HG03432 (cell line): ENCODE measurements around the gene MAP1LC3B.

Experiments
- ATAC-seq: cut with Tn5 transposase; IDR thresholded peaks from one replicate; pipeline ENCODE4 v1.9.1; 2021; ENCODE audit warnings: mild to moderate bottlenecking, moderate library complexity; ENCODE audit not compliant: unreplicated experiment

The MAP1LC3B gene

DNA sequence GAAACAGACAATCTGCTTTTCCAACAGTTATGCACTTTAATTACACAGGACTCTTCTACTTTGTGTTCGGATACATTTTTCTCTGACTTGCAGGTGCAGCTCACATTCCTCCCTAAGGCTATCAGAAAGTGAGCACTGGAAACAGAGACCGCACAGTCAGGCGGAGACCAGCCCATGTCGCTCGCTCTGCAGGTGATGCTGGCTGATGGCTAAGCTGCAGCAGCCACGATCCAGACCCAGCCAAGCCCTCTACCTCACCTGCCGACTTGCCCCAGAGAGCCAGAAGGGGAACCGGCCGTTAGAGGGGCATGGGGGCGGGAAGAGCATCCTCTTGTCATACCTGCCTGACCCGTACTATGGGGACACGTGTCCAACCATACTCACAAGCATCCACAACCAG, 33.8 kb downstream of the MAP1LC3B start:
- ATAC-seq = no peak

DNA sequence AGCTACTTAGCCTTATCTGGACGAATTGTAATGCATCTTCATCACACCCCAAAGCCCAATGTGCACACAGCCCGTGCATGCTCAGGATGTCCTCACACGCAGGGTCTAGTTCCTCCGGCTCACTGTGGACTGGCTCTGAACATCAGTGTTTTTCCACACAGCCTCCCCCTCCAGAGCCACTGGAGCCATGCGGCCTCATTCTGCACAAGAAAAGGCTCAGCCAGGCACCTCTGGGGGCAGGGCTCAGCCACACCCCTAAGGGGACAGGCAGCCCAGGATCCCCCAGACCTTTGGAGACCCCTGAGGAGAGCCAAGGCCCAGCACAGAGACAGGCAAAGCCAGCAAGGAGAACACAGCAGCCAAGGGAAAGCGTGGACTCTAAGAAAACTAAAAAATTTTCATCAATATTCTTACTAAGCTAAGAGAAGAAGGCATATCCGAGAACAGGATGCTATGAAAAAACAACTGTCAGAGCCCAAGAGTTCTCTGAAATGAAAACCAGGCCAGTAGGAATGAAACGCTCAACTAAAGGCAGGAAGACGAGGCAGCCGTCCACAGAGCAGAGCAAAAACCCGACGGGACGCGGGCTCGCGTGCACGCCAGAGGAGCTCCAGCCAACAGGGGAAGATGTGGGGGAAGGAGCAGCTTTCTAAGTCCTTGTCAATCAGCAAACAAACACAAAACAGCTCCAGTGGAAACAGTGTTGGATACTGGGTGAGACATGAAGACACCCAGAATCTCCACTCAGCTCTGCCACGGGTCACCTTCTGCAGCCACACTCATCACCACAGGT, 34.5 kb downstream of the MAP1LC3B start:
- no peak for ATAC-seq

DNA sequence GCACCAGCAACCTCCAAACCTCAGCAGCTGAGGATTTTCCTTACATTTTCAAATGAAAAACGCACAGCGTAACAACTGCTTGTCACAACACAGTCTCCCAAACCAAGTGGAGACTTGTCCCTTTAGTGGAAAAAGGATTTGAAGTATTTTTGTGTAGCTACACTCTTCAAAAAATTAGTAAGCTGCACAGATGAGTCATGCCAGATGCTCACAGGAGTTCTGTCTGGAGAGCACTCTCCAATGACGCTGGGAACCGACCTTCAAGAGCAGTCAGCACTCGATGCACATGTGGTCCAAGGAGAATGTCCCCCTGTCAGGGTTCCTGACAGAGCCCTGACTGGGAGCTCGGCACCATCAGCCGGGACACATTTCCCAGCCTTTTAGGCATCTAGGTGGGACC, 39.8 kb downstream of the MAP1LC3B start:
- ATAC-seq = no peak

DNA sequence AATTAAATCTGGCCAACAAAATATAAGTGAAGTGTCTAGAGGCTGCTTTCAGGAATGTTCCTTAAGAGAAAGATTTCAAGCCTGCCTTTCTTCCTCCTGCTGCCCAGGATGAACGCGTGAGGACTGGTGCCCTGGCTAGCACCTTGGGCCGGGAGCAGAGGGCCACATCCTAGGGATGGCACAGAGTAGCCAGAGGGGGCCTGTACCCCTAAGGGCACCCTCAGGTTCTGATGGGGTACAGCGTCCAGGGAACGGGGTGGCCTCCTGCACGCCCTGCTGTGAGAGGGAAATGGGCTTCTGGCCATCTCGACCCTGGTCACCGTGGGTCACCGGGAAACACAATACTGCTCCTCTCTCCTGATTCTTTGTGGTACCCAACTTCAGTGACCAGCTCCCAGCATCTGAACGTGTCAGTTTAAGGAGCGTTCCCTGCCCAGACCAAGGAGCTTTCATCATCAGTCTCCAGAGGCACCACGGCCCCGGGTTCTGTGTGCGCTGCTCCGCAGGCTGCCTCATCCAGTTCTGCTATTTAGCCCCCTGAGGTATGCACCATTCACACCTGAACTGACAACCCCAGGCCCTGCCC, 40.3 kb downstream of the MAP1LC3B start:
- ATAC-seq = no peak

DNA sequence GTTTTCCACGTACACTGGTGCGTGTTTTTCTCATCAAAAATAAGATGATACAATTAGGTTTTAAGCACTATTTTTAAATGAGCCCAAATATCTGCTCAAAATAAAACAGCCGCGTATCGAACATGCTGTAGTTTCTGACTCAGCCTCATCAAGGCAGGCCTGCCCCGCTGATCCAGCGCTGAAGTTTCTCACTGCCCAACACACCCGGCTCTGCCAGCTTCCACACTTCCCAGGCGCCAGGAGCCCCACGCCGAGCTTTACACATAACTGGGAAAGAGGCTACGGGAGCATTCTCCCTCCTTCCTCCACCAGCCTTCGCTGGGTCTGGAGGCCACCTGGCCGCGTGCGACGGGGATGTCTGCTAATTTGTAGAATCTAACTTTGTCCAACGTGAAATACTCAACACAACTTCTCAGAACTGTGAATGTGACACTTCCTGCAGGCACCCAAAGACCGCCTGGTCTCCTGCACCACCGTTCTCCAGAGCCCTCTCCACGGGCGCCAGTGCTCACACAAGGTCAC, 42.1 kb downstream of the MAP1LC3B start:
- no peak for ATAC-seq

DNA sequence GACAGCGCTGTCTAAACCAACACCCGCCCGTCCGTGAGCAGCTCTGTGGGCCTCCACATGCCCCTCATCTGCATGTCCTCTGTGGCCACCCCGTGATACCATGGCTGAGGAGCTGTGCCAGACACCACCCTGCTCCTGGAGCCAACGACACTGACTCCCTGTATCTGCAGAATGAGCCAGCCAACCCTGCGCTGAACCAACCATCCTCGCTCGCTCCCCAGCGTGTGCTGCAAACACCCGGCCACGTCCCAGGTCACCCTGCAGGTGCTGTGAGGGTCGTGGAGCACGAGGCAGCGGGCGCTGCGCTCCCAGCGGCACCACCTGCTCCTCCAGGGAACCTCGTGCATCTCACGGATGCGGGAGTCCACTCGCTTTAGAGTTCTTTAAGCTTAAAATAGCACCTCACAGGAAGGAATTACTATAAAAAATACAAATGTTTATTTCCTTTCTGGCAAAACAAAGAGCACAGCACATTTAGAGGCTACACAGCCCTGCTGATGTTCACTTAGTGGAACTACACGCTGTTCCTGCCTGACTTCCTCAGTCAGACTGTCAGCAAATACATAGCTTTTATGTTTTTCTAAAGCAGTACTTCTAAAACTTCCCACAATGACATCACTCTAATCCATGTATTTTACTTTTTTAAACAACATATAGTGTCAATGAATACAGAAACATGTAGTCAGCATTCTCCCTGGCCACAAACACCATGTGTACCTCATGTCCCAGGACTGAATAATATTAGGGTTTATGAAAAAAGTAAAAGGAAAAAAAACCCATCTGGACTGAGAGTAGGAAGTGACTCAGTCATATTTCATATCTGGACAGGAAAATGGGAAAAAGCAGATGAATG, 43.5 kb downstream of the MAP1LC3B start:
- no peak for ATAC-seq

DNA sequence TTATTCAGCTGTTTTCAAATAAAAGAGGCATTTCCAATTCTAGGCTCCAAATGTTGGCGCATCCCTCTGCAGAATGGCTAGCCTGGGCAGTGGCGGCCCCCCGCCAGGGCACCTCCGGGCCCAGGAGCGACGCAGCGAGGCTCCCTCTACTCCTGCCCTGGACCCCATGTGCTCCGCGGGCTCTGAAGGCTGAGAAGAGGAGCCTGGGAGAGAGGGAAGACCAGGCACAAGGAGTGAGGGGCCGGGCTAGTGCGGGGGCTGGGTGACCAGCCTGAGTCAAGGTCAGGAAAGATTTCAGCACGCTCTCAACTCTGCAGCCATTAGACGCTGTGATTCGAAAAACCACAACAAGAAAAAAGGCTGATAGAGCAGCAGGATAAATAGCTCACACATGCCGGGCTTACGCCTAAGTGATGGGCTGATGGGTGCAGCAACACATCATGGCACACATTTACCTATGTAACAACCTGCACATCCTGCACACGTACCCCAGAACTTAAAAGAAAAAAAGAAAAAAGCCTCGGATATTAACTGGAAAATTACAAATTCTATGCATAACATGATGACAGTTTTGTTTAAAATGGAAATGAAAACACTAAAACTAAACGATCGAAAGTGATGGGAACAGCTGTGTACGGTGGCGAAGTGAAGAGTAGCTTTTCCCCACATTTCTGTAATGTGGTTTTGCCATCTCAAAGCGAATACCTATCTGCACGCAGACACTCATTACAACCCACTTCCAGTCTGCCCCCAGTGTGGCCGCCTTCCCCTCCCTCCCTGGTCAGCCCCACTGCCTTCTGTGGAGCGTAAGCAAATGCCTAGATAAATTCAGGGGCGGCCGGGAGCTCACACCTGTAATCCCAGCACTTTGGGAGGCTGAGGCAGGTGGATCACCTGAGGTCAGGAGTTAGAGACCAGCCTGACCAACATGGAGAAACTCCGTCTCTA, 44.4 kb downstream of the MAP1LC3B start:
- no peak for ATAC-seq

DNA sequence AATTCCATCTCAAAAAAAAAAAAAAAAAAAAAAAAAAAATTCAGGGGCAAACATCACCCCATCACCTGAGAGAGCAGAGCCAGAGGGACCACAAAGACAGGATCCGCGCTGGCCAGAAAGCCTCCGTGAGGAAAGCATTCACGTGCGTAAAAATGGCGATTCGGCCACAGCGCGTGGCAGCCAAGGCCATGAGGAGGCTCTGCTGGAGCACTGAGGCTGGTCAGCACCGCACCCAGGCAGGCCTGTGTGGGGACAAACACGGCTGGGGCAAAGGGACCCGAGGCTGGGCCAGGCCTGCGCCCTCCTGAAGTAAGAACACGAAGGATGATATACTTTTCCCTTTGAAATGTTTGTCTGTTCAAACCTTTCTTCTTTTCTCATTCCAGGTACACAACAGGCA, 45.2 kb downstream of the MAP1LC3B start:
- ATAC-seq = no peak

DNA sequence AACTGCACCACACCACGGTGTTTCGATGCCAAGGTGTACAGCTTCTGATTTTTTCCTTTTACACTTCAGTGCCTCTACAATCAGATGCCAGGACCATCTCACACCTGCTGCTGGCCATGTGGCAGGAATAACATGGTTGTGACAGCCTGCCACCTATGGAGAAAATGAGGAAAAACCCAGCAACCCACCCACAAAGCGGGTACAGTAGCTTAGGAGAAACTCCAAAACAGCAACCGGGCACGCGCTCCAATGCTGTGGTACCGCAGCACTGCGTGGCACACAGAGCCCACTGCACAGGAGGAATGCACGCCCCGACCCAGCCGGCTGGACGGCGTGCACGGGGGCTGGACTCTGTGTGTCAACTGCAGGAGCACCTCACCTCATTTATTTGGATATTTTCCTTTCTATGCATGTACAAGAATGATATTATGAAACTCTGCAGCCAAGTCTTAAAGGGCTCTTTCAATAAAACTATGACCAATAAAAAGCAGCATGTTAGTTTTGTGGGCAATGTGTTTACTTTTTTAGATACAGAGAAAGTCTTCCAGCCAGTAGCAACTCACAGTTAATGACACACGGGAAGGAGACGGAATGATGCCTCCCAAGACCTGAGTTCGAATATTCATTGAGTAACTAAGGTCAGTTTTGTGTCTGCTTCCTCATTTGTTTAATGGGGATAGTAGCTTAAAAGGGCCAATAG, 45.9 kb downstream of the MAP1LC3B start:
- ATAC-seq = no peak

DNA sequence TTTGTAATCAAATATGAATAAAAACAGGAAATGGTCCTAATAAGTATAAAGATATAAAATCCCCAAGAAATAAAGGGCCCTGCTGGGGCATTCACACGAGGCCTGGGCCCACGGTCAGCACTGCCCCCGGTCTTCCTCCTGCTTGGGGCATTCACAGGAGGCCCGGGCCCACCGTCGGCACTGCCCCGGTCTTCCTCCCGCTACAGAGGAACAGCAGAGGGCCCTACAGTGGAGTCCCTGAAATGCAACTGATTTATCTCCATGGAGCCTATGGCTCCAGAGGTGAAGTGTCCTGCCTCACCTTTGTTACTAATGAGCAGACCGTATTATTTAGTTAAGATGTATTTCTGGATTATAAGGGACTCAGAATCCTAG, 46.5 kb downstream of the MAP1LC3B start:
- no peak for ATAC-seq

DNA sequence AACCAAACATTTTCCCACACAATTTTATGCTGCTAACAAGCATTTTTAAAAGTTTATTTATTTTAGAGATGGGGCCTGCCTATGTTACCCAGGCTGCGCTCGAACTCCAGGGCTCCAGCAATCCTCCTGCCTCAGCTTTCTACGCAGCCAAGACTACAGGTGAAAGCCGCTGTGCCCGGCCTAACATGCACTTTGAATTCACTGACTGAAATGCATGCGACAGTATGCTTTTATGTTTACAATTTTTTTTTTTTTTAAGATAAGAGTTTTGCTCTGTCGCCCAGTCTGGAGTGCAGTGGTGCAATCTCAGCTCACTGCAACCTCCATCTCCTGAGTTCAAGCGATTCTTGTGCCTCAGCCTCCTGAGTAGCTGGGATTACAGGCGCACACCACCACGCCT, 47.8 kb downstream of the MAP1LC3B start:
- ATAC-seq = no peak

DNA sequence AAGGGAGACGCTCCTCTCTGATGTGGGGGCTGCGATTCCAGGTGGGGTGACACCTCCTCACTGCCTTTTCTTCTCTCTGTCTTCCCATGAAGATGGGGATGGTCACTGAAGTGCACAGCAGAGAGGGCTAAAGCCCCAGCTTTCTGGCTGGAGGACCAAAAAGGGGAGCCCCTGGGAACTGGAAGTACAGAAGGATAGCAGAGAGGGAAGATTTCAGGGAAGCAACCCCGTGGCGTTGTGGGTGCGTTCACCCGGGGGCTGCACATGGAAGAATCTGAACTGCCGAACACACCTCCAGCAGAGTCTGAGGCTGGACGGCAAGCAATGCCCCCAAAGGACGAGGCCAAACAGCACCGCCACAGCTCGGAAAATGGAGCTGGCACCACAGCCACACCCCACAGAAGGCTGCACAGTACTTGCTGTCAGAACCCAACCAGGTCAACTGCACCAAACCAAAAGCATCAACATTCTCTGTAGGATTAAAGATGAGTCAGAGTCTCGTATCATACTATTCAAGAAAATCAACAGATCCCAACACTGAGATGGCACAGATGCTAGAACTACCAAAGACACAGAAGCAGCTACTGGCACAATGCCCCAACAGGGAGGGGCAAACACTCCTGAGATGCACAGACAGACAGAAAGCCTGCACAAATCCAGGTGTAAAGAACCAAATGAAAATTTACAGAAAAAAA, 49.9 kb downstream of the MAP1LC3B start:
- no peak for ATAC-seq

DNA sequence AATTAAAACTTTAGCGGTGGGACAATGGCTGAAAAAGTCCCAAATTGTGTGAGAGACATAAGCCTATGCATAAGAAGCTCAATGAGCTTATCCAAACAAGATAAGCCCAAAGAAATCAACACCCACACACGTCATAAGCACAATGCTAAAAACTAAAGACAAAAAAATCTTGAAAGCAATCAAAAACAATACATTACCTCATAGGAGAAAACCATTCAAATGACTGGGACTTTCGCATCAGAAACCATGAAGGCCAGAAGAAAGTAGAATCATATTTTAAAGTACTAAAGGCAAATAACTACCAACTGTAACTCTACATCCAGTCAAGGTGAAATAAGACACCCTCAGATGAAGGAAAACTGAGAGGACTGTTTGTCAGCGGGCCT, 50.4 kb downstream of the MAP1LC3B start:
- no peak for ATAC-seq

DNA sequence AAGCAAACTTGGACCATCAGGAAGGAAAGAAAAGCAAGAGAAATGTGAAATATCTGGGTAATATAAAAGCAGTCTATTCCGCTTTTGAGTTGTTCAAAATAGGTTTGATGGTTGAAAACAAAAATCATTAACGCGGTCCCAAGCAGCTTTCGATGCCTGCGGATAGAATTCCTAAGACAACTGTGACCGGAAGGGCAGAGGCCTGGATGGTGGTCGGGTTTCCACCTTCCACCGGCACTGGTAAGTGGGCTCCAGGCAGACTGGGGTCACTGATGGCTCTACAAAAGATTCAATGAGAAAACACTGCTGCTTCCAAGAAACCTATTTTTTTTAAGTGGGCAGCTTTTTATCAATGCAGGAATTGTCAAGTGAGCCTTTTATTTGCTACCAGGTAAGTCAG, 50.9 kb downstream of the MAP1LC3B start:
- ATAC-seq = no peak

DNA sequence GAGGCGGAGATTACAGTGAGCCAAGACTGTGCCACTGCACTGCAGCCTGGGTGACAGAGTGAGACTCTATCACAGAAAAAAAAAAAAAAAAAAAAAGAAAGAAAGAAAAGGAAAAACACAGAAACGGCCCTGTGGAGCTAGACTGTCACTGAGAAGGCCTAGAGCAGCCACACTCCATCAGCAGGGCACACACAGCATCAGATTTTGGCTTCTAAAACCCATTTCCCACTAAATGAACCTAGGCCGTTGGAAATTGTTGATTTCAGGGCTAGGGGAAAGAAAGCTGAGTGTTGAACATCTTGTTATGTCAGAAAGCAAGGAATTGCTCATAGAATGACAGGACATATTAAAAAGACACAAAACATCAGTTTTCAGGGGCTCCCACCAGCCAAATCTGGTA, 51.8 kb downstream of the MAP1LC3B start:
- no peak for ATAC-seq

DNA sequence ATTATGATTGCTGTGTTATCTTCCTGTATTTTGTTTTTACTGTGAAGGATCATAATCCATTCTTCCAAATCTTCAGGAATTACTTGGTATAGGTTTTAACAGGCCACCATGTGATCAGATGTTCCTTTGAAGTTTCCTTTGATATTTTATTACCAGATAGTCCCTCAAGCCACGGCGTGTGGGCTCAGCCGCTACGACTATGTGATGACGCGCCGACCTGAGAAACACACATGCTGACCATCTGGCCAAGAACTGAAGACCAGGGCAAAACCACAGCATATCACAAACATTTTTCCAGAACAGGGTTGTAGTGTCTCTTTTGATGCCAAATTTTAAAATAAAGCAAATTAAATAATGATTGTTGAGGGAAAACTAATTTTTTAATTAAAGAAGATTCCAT, 53.4 kb downstream of the MAP1LC3B start:
- no peak for ATAC-seq

DNA sequence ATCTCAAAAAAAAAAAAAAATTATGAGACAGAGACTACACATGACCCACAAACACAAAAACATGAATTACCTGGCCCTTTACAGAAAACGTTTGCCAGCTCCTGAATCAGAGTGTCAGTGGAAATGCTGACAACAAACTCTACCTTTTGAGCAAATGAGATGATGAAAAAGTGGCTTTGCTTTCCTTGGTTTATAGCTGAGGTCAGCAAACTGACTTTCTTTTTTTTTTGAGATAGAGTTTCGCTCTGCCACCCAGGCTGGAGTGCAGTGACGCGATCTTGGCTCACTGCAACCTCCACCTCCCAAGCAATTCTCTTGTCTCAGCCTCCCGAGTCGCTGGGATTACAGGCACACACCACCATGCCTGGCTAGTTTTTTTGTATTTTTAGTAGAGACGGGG, 54.3 kb downstream of the MAP1LC3B start:
- ATAC-seq = no peak

DNA sequence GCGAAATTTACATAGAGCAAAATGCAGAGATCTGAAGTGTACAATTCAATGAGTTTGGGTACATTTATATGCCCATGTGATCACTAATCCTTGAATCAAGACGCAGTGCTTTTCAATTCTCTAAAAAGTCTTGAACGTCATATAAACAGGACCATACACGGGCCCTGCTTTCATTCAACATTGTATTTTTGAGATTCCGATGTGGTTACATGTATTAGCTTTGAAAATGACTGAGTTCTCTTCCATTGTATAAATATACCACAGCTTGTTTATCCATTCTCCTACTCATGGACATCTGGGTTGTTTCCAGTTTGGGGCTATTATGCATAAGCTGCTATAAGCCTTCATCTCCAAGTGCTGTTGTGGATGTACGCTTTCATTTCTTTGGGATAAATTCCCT, 55.2 kb downstream of the MAP1LC3B start:
- ATAC-seq = no peak

DNA sequence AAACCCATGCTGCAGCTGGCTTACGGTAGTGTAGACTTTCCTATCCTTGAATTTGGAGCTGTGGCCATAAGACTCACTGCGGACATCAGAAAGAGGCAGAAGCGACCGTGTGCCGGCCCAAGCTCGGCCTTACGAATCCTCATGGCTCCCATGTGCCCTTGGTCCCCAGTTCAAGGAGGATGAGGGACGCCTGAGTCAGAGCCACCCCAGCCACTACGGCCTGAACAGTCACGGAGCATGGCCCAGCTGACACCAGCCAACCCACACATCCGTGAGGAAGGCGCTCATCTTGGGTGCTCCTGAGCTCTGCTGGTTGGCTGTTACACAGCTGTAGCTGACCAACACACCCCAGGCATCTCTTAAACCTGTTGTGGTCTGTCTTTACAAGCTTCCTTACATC, 56.7 kb downstream of the MAP1LC3B start:
- ATAC-seq = no peak
